Measurements from ENCODE around the gene MINK1. TPM values are rescaled to one million over a fixed set of nuclear protein-coding genes. Genes with fewer than 3 reads are reported as not detected.
A peak's percentile ranks its signal among the peaks of the same experiment; 100 is the strongest.

Gene MINK1
- total RNA-seq, 2 donors from 2014 or later = 44.0 to 45.0 TPM

- DNase-seq (ENCODE audit: low spot score) = no peak
- peaks cover 41% of the 10 kb centered on the region for H3K36me3 ChIP-seq
Measured at GRCh38 chr17:4896332-4897197, 63.4 kb downstream of the MINK1 start.

DNA sequence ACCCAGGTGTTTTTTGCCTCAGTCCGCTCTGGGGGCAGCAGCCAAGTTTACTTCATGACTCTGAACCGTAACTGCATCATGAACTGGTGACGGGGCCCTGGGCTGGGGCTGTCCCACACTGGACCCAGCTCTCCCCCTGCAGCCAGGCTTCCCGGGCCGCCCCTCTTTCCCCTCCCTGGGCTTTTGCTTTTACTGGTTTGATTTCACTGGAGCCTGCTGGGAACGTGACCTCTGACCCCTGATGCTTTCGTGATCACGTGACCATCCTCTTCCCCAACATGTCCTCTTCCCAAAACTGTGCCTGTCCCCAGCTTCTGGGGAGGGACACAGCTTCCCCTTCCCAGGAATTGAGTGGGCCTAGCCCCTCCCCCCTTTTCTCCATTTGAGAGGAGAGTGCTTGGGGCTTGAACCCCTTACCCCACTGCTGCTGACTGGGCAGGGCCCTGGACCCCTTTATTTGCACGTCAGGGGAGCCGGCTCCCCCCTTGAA lies 64.1 kb downstream of the MINK1 start:
- no peak overlapping the region for H3K27ac ChIP-seq
- TF ChIP-seq, protein P1, sequence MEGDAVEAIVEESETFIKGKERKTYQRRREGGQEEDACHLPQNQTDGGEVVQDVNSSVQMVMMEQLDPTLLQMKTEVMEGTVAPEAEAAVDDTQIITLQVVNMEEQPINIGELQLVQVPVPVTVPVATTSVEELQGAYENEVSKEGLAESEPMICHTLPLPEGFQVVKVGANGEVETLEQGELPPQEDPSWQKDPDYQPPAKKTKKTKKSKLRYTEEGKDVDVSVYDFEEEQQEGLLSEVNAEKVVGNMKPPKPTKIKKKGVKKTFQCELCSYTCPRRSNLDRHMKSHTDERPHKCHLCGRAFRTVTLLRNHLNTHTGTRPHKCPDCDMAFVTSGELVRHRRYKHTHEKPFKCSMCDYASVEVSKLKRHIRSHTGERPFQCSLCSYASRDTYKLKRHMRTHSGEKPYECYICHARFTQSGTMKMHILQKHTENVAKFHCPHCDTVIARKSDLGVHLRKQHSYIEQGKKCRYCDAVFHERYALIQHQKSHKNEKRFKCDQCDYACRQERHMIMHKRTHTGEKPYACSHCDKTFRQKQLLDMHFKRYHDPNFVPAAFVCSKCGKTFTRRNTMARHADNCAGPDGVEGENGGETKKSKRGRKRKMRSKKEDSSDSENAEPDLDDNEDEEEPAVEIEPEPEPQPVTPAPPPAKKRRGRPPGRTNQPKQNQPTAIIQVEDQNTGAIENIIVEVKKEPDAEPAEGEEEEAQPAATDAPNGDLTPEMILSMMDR (IDR thresholded peaks at IDR 0.05) = no peak
- H3K4me3 ChIP-seq = no peak overlapping the region
- no peak for DNase-seq (ENCODE audit: low spot score)
- H3K4me1 ChIP-seq (ENCODE audit: control insufficient read depth in 1 of 2, low read depth in 2 of 2) = peaks cover 0 to 16% of the 10 kb centered on the region in 2 donors
- ATAC-seq (ENCODE audit: insufficient number of reproducible peaks, low FRiP score, low read depth) = no peak
- H3K36me3 ChIP-seq = peaks cover 35% of the 10 kb centered on the region
- H3K9me3 ChIP-seq = no peaks in the 10 kb centered on the region
- H3K27me3 ChIP-seq (replicated peaks; ENCODE audit: insufficient read depth) = no peaks in the 10 kb centered on the region

More at GRCh38 chr17:4896332-4897197, 63.4 kb downstream of the MINK1 start:
- Histone ChIP-seq H3K9me3 (no peaks in the 10 kb centered on the region), H3K27me3 (replicated peaks; ENCODE audit: insufficient read depth) (no peaks in the 10 kb centered on the region), H3K27ac (no peak overlapping the region), H3K4me3 (no peak overlapping the region), H3K4me1 (ENCODE audit: control insufficient read depth in 1 of 2, low read depth in 2 of 2) (peaks cover 0 to 16% of the 10 kb centered on the region in 2 donors)
- TF ChIP-seq, protein P1 (IDR thresholded peaks at IDR 0.05) = no peak
- ATAC-seq (ENCODE audit: insufficient number of reproducible peaks, low FRiP score, low read depth) = no peak

DNA sequence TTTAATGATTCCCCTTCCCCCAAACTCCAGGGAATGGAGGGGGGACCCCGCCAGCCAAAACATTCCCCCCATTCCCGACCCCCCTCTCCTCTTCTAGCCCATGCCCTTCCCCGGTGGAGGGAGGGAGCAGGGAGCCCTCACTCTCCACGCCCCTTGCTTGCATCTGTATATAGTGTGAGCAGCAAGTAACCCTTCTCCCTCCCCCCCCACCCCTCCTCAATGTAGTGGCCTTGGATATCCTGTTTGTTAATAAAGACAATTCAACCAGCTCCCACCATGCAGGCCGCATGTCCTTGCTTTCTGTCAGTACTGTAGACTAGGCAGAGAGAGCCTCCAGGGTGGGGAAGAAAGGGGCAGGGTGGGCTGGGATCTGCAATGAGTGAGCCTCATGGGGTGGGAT lies 64.6 kb downstream of the MINK1 start:
- DNase-seq (ENCODE audit: low spot score) = no peak
- Histone ChIP-seq H3K4me3 (no peak overlapping the region), H3K36me3 (peaks cover 30% of the 10 kb centered on the region), H3K27ac (no peak overlapping the region), H3K9me3 (no peaks in the 10 kb centered on the region), H3K27me3 (replicated peaks; ENCODE audit: insufficient read depth) (no peaks in the 10 kb centered on the region), H3K4me1 (ENCODE audit: control insufficient read depth in 1 of 2, low read depth in 2 of 2) (peaks cover 0 to 16% of the 10 kb centered on the region in 2 donors)
- no peak for ATAC-seq (ENCODE audit: insufficient number of reproducible peaks, low FRiP score, low read depth)
- TF ChIP-seq, protein P1 (IDR thresholded peaks at IDR 0.05) = no peak

- H3K27ac ChIP-seq = no peak overlapping the region
- no peak for DNase-seq (ENCODE audit: low spot score)
- no peak for ATAC-seq (ENCODE audit: insufficient number of reproducible peaks, low FRiP score, low read depth)
- H3K27me3 ChIP-seq (replicated peaks; ENCODE audit: insufficient read depth) = no peaks in the 10 kb centered on the region
- peaks cover 0 to 16% of the 10 kb centered on the region in 2 donors for H3K4me1 ChIP-seq (ENCODE audit: control insufficient read depth in 1 of 2, low read depth in 2 of 2)
- no peak overlapping the region for H3K4me3 ChIP-seq
- TF ChIP-seq, protein P1 (IDR thresholded peaks at IDR 0.05) = no peak
- H3K36me3 ChIP-seq = peaks cover 26% of the 10 kb centered on the region
- no peaks in the 10 kb centered on the region for H3K9me3 ChIP-seq
Measured at GRCh38 chr17:4898351-4898750, 65.2 kb downstream of the MINK1 start.

DNA sequence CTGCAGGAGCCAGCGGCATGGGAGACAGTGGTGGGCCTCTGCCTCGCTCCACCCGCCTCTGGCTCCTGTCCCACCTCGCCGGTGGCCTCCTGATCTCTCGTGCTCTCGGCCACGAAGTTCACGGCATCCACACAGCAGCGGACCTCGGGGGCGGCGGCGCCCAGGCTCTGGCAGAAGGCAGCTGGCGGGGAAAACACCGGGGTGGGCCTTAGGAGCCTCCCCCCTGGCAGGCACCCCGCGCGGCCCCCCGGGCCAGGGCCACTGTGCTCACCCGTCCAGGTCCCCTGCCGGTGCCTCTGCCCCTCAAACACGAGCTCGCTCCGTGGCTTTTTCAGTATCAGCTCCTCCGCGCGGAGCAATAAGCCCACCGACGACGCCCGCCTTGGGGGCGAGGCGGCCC lies 65.8 kb downstream of the MINK1 start:
- no peaks in the 10 kb centered on the region for H3K9me3 ChIP-seq
- peak overlapping the region; percentile 74 for H3K4me3 ChIP-seq
- no peaks in the 10 kb centered on the region for H3K27me3 ChIP-seq (replicated peaks; ENCODE audit: insufficient read depth)
- peaks cover 20% of the 10 kb centered on the region for H3K36me3 ChIP-seq
- DNase-seq (ENCODE audit: low spot score) (no peak), ATAC-seq (ENCODE audit: insufficient number of reproducible peaks, low FRiP score, low read depth) (no peak)
- TF ChIP-seq, protein P1 (IDR thresholded peaks at IDR 0.05) = no peak
- peaks cover 0 to 16% of the 10 kb centered on the region in 2 donors for H3K4me1 ChIP-seq (ENCODE audit: control insufficient read depth in 1 of 2, low read depth in 2 of 2)
- no peak overlapping the region for H3K27ac ChIP-seq

Data from thoracic aorta (tissue), 2 donors.